ENCODE data around the gene RAB28.

The RAB28 gene

GRCh38 chr4:13511101-13511500 lies 27.0 kb upstream of the RAB28 start:
- DNase-seq (ENCODE audit: low spot score), result no peak
- no peak for FAIRE-seq

GRCh38 chr4:13509442-13509841 lies 25.3 kb upstream of the RAB28 start:
- FAIRE-seq (no peak), DNase-seq (ENCODE audit: low spot score) (no peak)

- FAIRE-seq (no peak), DNase-seq (ENCODE audit: low spot score) (no peak)
Observed at GRCh38 chr4:13504374-13504773, 20.2 kb upstream of the RAB28 start.

- FAIRE-seq (no peak), DNase-seq (ENCODE audit: low spot score) (no peak)
Observed at GRCh38 chr4:13498469-13498868, 14.3 kb upstream of the RAB28 start.

- DNase-seq (ENCODE audit: low spot score) (no peak), FAIRE-seq (no peak)
Observed at GRCh38 chr4:13496605-13497004, 12.5 kb upstream of the RAB28 start.

GRCh38 chr4:13495753-13496152 lies 11.6 kb upstream of the RAB28 start:
- FAIRE-seq, result no peak

GRCh38 chr4:13493793-13494192 lies 9.7 kb upstream of the RAB28 start:
- no peak for FAIRE-seq
- DNase-seq (ENCODE audit: low spot score), result no peak

More at GRCh38 chr4:13495753-13496152, 11.6 kb upstream of the RAB28 start:
- DNase-seq (ENCODE audit: low spot score), result no peak

GRCh38 chr4:13492747-13493146 lies 8.6 kb upstream of the RAB28 start:
- DNase-seq (ENCODE audit: low spot score), result no peak
- FAIRE-seq, result no peak

GRCh38 chr4:13484749-13485221 lies 645 bp upstream of the RAB28 start:
- no peak for DNase-seq (ENCODE audit: low spot score)
- no peak for FAIRE-seq

- FAIRE-seq (no peak), DNase-seq (ENCODE audit: low spot score) (peak; percentile 16)
Observed at GRCh38 chr4:13483768-13484121, 395 bp downstream of the RAB28 start.

GRCh38 chr4:13483136-13483767 lies 888 bp downstream of the RAB28 start:
- FAIRE-seq (no peak), DNase-seq (ENCODE audit: low spot score) (peak; percentile 4)

GRCh38 chr4:13481569-13481968 lies 2.6 kb downstream of the RAB28 start:
- FAIRE-seq, result no peak
- no peak for DNase-seq (ENCODE audit: low spot score)

GRCh38 chr4:13478707-13479106 lies 5.4 kb downstream of the RAB28 start:
- DNase-seq (ENCODE audit: low spot score), result no peak
- FAIRE-seq, result no peak

- FAIRE-seq, result no peak
- DNase-seq (ENCODE audit: low spot score), result no peak
Observed at GRCh38 chr4:13478131-13478530, 6.0 kb downstream of the RAB28 start.

GRCh38 chr4:13476915-13477314 lies 7.2 kb downstream of the RAB28 start:
- no peak for FAIRE-seq
- no peak for DNase-seq (ENCODE audit: low spot score)

GRCh38 chr4:13476152-13476551 lies 8.0 kb downstream of the RAB28 start:
- DNase-seq (ENCODE audit: low spot score) (no peak), FAIRE-seq (no peak)

- DNase-seq (ENCODE audit: low spot score) (no peak), FAIRE-seq (no peak)
Observed at GRCh38 chr4:13471400-13471799, 12.7 kb downstream of the RAB28 start.

GRCh38 chr4:13470379-13470778 lies 13.8 kb downstream of the RAB28 start:
- no peak for FAIRE-seq
- no peak for DNase-seq (ENCODE audit: low spot score)

GRCh38 chr4:13464973-13465372 lies 19.2 kb downstream of the RAB28 start:
- FAIRE-seq, result no peak
- DNase-seq (ENCODE audit: low spot score), result no peak

GRCh38 chr4:13464543-13464942 lies 19.6 kb downstream of the RAB28 start:
- DNase-seq (ENCODE audit: low spot score) (no peak), FAIRE-seq (no peak)

GRCh38 chr4:13461191-13461905 lies 22.8 kb downstream of the RAB28 start:
- no peak for FAIRE-seq

GRCh38 chr4:13455411-13455810 lies 28.7 kb downstream of the RAB28 start:
- FAIRE-seq, result no peak

More at GRCh38 chr4:13461191-13461905, 22.8 kb downstream of the RAB28 start:
- DNase-seq (ENCODE audit: low spot score), result no peak

GRCh38 chr4:13454786-13455185 lies 29.4 kb downstream of the RAB28 start:
- no peak for FAIRE-seq

More at GRCh38 chr4:13455411-13455810, 28.7 kb downstream of the RAB28 start:
- no peak for DNase-seq (ENCODE audit: low spot score)

More at GRCh38 chr4:13454786-13455185, 29.4 kb downstream of the RAB28 start:
- DNase-seq (ENCODE audit: low spot score), result no peak
